MCF 10A (cell line): Measurements from ENCODE around the gene DSC2. TPM values are rescaled to one million over a fixed set of nuclear protein-coding genes. Genes with fewer than 3 reads are reported as not detected.

Experiments used
- BruUV-seq: library from RNA; stranded (reverse); fragments of 400-500 nt; replicated peaks from 2 replicates; lab custom pipeline; 2021; lab: Mats Ljungman, UMichigan
- CTCF ChIA-PET: fragments of 300-600 bp; sonication (Branson Sonifier 250); formaldehyde crosslinking; extraction: SDS; loops from one replicate; lab custom pipeline; 2021; ENCODE audit warnings: antibody characterized with exemption, inconsistent platforms; lab: Yijun Ruan, JAX
- POLR2A ChIA-PET: fragments of 300-600, 350-650 bp; sonication (Branson Sonifier 250); formaldehyde crosslinking; extraction: SDS; loops from one replicate; lab custom pipeline; 2020; ENCODE audit warnings: antibody characterized with exemption, inconsistent platforms; lab: Yijun Ruan, JAX
- DNase-seq: peaks from one replicate; pipeline ENCODE4 v3.0.0-alpha.2; 2018; ENCODE audit not compliant: unreplicated experiment
- H3K27ac Mint-ChIP-seq: one replicate; pipeline ENCODE4 v1.8.0; 2022; ENCODE audit warnings: mild to moderate bottlenecking, low read depth, mixed read lengths; ENCODE audit not compliant: unreplicated experiment
- H3K27me3 Mint-ChIP-seq: one replicate; pipeline ENCODE4 v1.8.0; 2022; ENCODE audit warnings: mixed read lengths; ENCODE audit not compliant: insufficient read depth, unreplicated experiment
- H3K36me3 Mint-ChIP-seq: one replicate; pipeline ENCODE4 v1.8.0; 2022; ENCODE audit warnings: mild to moderate bottlenecking, moderate library complexity, mixed read lengths; ENCODE audit not compliant: insufficient read depth, unreplicated experiment
- H3K4me1 Mint-ChIP-seq: one replicate; pipeline ENCODE4 v1.8.0; 2022; ENCODE audit warnings: mixed read lengths; ENCODE audit not compliant: insufficient read depth, unreplicated experiment
- H3K4me3 Mint-ChIP-seq: one replicate; pipeline ENCODE4 v1.8.0; 2022; ENCODE audit warnings: mild to moderate bottlenecking, moderate library complexity, mixed read lengths; ENCODE audit not compliant: unreplicated experiment
- H3K9me3 Mint-ChIP-seq: one replicate; pipeline ENCODE4 v1.8.0; 2022; ENCODE audit warnings: mixed read lengths; ENCODE audit not compliant: unreplicated experiment
- CTCF ChIP-seq: fragments of 200-600 bp; IDR thresholded peaks from one replicate; pipeline ENCODE4 v1.8.0; 2022; ENCODE audit warnings: antibody characterized with exemption, mild to moderate bottlenecking; ENCODE audit not compliant: unreplicated experiment
- intact Hi-C: fragments of 100-400 bp; cut with micrococcal nuclease; formaldehyde crosslinking; loops from 2 replicates; pipeline ENCODE4 v1.14.1; 2022
- total RNA-seq: library from RNA; stranded (reverse); gene quantifications from 2 replicates; pipeline ENCODE4 v1.2.3, GENCODE V29; 2022

Gene DSC2
- total RNA-seq, 1 experiment from 2014 or later: 11.3 TPM

- POLR2A ChIA-PET: interaction anchor here (0.8 to 4.2 kb wide), 4 partner anchors 17 to 386 kb away, joined by 3 to 46 read pairs (median 4); partner anchors contain the start of gene DSC3
- CTCF ChIA-PET: no interaction called here
- BruUV-seq: no TSS peak
- no peak overlapping the region for H3K27ac Mint-ChIP-seq
- H3K27me3 Mint-ChIP-seq: no peaks in the 10 kb centered on the region
- H3K9me3 Mint-ChIP-seq: no peaks in the 10 kb centered on the region
- no peak overlapping the region for H3K4me3 Mint-ChIP-seq
- no peak for TF ChIP-seq CTCF
- H3K36me3 Mint-ChIP-seq: peaks cover 32% of the 10 kb centered on the region
- intact Hi-C loops: no loop called here
- H3K4me1 Mint-ChIP-seq: peaks cover 20% of the 10 kb centered on the region
- DNase-seq: no peak
These were observed 37.0 kb downstream of the DSC2 start for GRCh38 chr18:31065036-31065773.

- Mint-ChIP-seq H3K27me3 (no peaks in the 10 kb centered on the region), H3K27ac (peak overlapping the region; percentile 10), H3K36me3 (peaks cover 29% of the 10 kb centered on the region), H3K4me3 (no peak overlapping the region), H3K9me3 (no peaks in the 10 kb centered on the region), H3K4me1 (peaks cover 19% of the 10 kb centered on the region)
- DNase-seq: peak; percentile 77
- BruUV-seq: no TSS peak
- CTCF ChIA-PET: interaction anchor here (0.5 kb wide), 1 partner anchor 375 kb away, joined by 3 read pairs; no protein-coding TSS in a partner anchor
- intact Hi-C loops: no loop called here
- TF ChIP-seq CTCF: no peak
- POLR2A ChIA-PET: interaction anchor here (1.1 to 4.2 kb wide), 3 partner anchors 16 to 37 kb away, joined by 3 to 46 read pairs (median 4); partner anchors contain the start of gene DSC3
These were observed 38.1 kb downstream of the DSC2 start for GRCh38 chr18:31064130-31064529.

- POLR2A ChIA-PET: interaction anchor here (0.8 to 1.2 kb wide), 2 partner anchors 11 to 19 kb away, joined by 4 read pairs; partner anchors contain the start of gene DSC3
- H3K4me3 Mint-ChIP-seq: no peak overlapping the region
- no TSS peak for BruUV-seq
These were observed 40.3 kb downstream of the DSC2 start for GRCh38 chr18:31061945-31062344.

More at GRCh38 chr18:31061945-31062344, 40.3 kb downstream of the DSC2 start:
- intact Hi-C loops: no loop called here
- CTCF ChIA-PET: interaction anchor here (0.6 to 0.7 kb wide), 2 partner anchors 32 to 72 kb away, joined by 3 to 4 read pairs; no protein-coding TSS in a partner anchor
- Mint-ChIP-seq H3K4me1 (peaks cover 24% of the 10 kb centered on the region), H3K36me3 (peaks cover 11% of the 10 kb centered on the region), H3K27me3 (no peaks in the 10 kb centered on the region), H3K27ac (no peak overlapping the region), H3K9me3 (no peaks in the 10 kb centered on the region)
- TF ChIP-seq CTCF: no peak
- DNase-seq: no peak
